ENCODE measurements around the gene COPZ1.
A peak's percentile ranks its signal among the peaks of the same experiment; 100 is the strongest.

COPZ1 gene

GRCh38 chr12:54379398-54380201 lies 54.7 kb downstream of the COPZ1 start:
- DNase-seq = peak; percentile 81

- DNase-seq = no peak
Measured at GRCh38 chr12:54381136-54381535, 56.2 kb downstream of the COPZ1 start.

GRCh38 chr12:54383041-54383609 lies 58.2 kb downstream of the COPZ1 start:
- no peak for DNase-seq

- DNase-seq = no peak
Measured at GRCh38 chr12:54384591-54385041, 59.7 kb downstream of the COPZ1 start, which contains the start of gene ZNF385A. TSS of gene ZNF385A (minus strand) at chr12:54384733. CDS start at chr12:54384514, 219 bp downstream.

- no peak for DNase-seq
Measured at GRCh38 chr12:54385251-54385914, 60.5 kb downstream of the COPZ1 start.

GRCh38 chr12:54386403-54387113 lies 61.6 kb downstream of the COPZ1 start:
- no peak for DNase-seq

- no peak for DNase-seq
Measured at GRCh38 chr12:54387114-54387467, 62.2 kb downstream of the COPZ1 start.

GRCh38 chr12:54388237-54389133 lies 63.6 kb downstream of the COPZ1 start:
- no peak for DNase-seq

- no peak for DNase-seq
Measured at GRCh38 chr12:54389134-54389508, 64.2 kb downstream of the COPZ1 start.

- DNase-seq = no peak
Measured at GRCh38 chr12:54389607-54390175, 64.8 kb downstream of the COPZ1 start.

GRCh38 chr12:54390176-54390667 lies 65.3 kb downstream of the COPZ1 start:
- no peak for DNase-seq

GRCh38 chr12:54390668-54391551 lies 66.0 kb downstream of the COPZ1 start:
- peak; percentile 62 for DNase-seq

- DNase-seq = no peak
Measured at GRCh38 chr12:54392485-54393206, 67.7 kb downstream of the COPZ1 start.

- DNase-seq = no peak
Measured at GRCh38 chr12:54393207-54393609, 68.3 kb downstream of the COPZ1 start.

GRCh38 chr12:54393743-54394142 lies 68.8 kb downstream of the COPZ1 start:
- no peak for DNase-seq

GRCh38 chr12:54394281-54394719 lies 69.4 kb downstream of the COPZ1 start:
- DNase-seq = no peak

GRCh38 chr12:54394986-54395385 lies 70.1 kb downstream of the COPZ1 start:
- DNase-seq = no peak

GRCh38 chr12:54395545-54395944 lies 70.6 kb downstream of the COPZ1 start:
- no peak for DNase-seq

- no peak for DNase-seq
Measured at GRCh38 chr12:54397157-54397556, 72.2 kb downstream of the COPZ1 start.

- no peak for DNase-seq
Measured at GRCh38 chr12:54398218-54398617, 73.3 kb downstream of the COPZ1 start.

Measured in central memory CD4-positive, alpha-beta T cell (primary cell).